NB4 (cell line): ENCODE measurements around the gene KCNA5.

ENCODE experiments used
- DNase-seq: peaks from one replicate; pipeline ENCODE4 v3.0.0; 2010; ENCODE audit warnings: low read depth
- H3K4me3 ChIP-seq: one replicate; pipeline ENCODE4 v1.5.1; 2011; ENCODE audit warnings: mild to moderate bottlenecking, low read depth, low read length, moderate library complexity
- CTCF ChIP-seq: IDR thresholded peaks from one replicate; pipeline ENCODE4 v1.5.1; 2012; ENCODE audit warnings: low read depth, low read length
- MAX ChIP-seq: IDR thresholded peaks from 2 replicates; pipeline ENCODE4 v1.6.1; 2011; ENCODE audit warnings: low read depth, low read length
- MYC ChIP-seq: IDR thresholded peaks from 2 replicates; pipeline ENCODE4 v1.6.1; 2011; ENCODE audit warnings: low read depth, low read length
- POLR2A ChIP-seq: IDR thresholded peaks from 2 replicates; pipeline ENCODE4 v1.6.1; 2011; ENCODE audit warnings: mild to moderate bottlenecking; ENCODE audit not compliant: insufficient read length; ENCODE audit errors: extremely low read depth

KCNA5 gene

DNA sequence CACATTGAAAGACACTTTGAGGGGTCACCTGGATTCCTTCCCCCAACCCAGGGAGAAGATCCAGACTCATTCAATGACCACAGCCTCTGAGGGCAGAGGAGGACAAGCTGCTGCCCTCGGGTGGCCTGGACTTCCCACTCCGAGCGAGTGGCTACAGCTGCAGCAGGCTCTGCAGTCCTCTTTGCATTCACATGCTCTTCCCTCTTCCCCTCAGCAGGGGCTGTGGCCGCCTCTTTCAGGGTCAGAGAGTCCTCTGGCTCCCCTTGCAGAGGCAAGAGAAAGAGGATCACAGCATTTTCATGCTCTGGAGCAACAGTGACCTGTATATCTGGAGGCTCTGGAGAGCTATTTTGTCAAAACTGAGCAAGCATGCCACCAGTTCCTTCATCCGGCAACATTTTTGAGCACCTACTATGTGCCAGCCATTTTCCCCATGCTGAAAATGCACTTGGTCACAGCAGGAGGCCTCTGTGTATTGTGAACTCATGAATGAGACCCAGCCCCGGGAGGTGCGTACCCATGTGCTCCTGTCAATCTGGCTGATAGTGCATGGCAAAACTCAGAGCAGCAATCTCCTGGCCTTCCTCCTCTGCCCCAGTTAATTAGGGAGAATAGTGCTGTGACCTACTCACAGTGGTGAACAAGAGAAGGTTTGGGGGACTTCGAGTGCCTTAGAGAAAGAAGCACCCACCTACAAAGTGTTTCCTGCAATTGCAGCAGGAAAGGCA lies 42.9 kb upstream of the KCNA5 start:
- DNase-seq, result no peak
- TF ChIP-seq MYC (no peak), MAX (no peak), CTCF (no peak), POLR2A (no peak)
- H3K4me3 ChIP-seq, result no peak overlapping the region

DNA sequence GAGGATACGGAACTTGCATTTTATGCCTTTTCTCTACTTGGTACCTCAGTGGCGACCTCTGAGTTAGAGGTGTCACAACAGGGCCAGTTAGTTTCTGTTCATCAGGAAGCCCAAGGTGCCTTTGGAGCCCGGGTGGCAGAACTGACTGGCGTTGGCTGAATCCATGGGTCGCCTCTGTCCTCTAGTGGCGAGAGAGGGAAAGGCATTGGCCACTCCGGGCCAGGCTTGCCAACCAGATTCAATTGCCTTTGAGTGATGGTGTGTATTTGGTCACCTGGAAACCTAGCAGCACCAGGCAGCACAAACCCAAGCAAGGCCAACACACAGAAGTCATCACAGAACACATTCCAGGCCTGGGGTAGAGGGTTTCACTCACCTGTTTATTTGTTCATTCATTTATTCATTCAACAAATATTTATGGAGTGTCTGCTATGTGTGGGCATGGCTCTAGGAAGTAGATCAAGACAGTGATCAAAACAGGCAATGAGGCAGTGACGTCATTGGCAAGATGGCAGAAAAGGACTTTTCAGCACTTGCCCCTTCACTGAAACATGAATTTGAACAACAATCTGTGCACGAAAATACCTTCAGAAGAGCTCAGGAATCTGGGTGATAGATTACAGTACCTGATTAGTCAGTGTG lies 40.5 kb upstream of the KCNA5 start:
- TF ChIP-seq MYC (peak; percentile 15; the same call in 1 of the 2 replicates), CTCF (peak; percentile 91), MAX (no peak)
- no peak overlapping the region for H3K4me3 ChIP-seq
- DNase-seq, result peak; percentile 55

DNA sequence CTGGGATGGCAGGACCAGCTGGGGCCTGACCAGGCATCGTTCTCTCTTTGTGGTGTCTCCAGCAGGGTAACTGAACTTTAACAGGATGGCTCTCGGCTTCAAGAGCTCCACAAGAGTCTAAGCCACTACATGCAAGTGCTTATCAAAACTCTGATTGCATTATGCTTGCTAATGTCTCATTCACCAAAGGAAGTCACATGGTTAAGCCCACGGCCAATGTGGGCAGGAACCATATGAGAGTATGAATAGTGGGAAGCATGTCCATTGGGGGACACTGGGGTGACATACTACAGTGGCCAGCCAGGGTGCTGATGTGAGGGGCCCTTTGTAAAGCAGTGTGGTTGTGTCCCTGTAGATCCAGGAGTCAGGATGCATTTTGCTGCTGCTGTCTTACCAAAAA lies 35.0 kb upstream of the KCNA5 start:
- TF ChIP-seq CTCF (no peak), MYC (no peak), MAX (no peak), POLR2A (no peak)

DNA sequence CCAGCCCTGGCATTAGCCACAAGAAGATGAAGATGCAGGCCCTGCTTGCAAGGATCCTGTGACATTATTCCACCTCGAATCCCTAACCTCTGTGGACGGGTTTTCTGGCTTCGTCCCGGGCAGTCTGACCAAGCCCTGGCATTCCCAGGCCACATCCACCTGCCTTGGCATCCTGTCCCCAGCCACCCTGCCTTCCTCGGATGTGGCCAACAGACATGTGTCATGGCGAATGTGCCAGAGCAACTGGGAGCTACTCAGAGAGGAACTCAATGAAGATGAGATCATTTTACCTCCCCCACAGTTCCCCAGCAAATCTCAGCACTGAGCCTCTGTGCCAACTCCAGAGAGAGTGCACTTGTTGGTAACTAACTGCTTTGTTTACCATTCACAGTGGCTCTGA lies 33.5 kb upstream of the KCNA5 start:
- H3K4me3 ChIP-seq, result no peak overlapping the region
- DNase-seq, result no peak
- TF ChIP-seq MYC, result no peak
- TF ChIP-seq CTCF, result no peak
- TF ChIP-seq POLR2A, result no peak
- no peak for TF ChIP-seq MAX

More for the DNA sequence above, 35.0 kb upstream of the KCNA5 start:
- no peak overlapping the region for H3K4me3 ChIP-seq
- DNase-seq, result no peak

- TF ChIP-seq MAX, result no peak
- TF ChIP-seq MYC, result no peak
- TF ChIP-seq POLR2A, result no peak
- no peak for TF ChIP-seq CTCF
- H3K4me3 ChIP-seq, result no peak overlapping the region
- DNase-seq, result no peak
Observed at GRCh38 chr12:5012337-5012736, 31.3 kb upstream of the KCNA5 start.
